ENCODE results near the gene TBC1D10A. TPM values are rescaled to one million over a fixed set of nuclear protein-coding genes. Genes with fewer than 3 reads are reported as not detected.

The TBC1D10A gene
- total RNA-seq, 1 donor from 2014 or later = 5.8 TPM

- Histone ChIP-seq H3K36me3 (no peaks in the 10 kb centered on the region), H3K27ac (replicated peaks) (no peak overlapping the region), H3K9me3 (replicated peaks) (no peaks in the 10 kb centered on the region), H3K27me3 (ENCODE audit: low read depth) (peaks cover 53% of the 10 kb centered on the region), H3K4me3 (no peak overlapping the region), H3K4me1 (peaks cover 28% of the 10 kb centered on the region)
- no peak for TF ChIP-seq CTCF (IDR thresholded peaks at IDR 0.05; ENCODE audit: borderline replicate concordance)
- intact Hi-C loops (cut with micrococcal nuclease) = no loop called here
- no peak for DNase-seq
These were observed 72.4 kb downstream of the TBC1D10A start for GRCh38 chr22:30254314-30254713.

- Histone ChIP-seq H3K27ac (replicated peaks) (peak overlapping the region; percentile 45), H3K27me3 (ENCODE audit: low read depth) (peaks cover 61% of the 10 kb centered on the region), H3K36me3 (no peaks in the 10 kb centered on the region), H3K4me1 (peaks cover 37% of the 10 kb centered on the region), H3K4me3 (peak overlapping the region; percentile 9), H3K9me3 (replicated peaks) (no peaks in the 10 kb centered on the region)
- TF ChIP-seq CTCF (IDR thresholded peaks at IDR 0.05; ENCODE audit: borderline replicate concordance) = no peak
- peak; percentile 78 for DNase-seq
- intact Hi-C loops (cut with micrococcal nuclease) = loop anchor here (2.0 kb wide), 1 partner anchor 145 kb away; no protein-coding TSS in a partner anchor
These were observed 73.4 kb downstream of the TBC1D10A start for GRCh38 chr22:30253205-30253852.

- H3K27ac ChIP-seq (replicated peaks) = peak overlapping the region; percentile 45
- peak overlapping the region; percentile 9 for H3K4me3 ChIP-seq
- DNase-seq = no peak
- no peak for TF ChIP-seq CTCF (IDR thresholded peaks at IDR 0.05; ENCODE audit: borderline replicate concordance)
- peaks cover 64% of the 10 kb centered on the region for H3K27me3 ChIP-seq (ENCODE audit: low read depth)
- intact Hi-C loops (cut with micrococcal nuclease) = loop anchor here (2.0 kb wide), 1 partner anchor 144 kb away; no protein-coding TSS in a partner anchor
- H3K36me3 ChIP-seq = no peaks in the 10 kb centered on the region
- H3K9me3 ChIP-seq (replicated peaks) = no peaks in the 10 kb centered on the region
- peaks cover 37% of the 10 kb centered on the region for H3K4me1 ChIP-seq
These were observed 74.1 kb downstream of the TBC1D10A start for GRCh38 chr22:30252411-30253204.

GRCh38 chr22:30251711-30252110 lies 75.0 kb downstream of the TBC1D10A start:
- H3K4me3 ChIP-seq = no peak overlapping the region
- peaks cover 65% of the 10 kb centered on the region for H3K27me3 ChIP-seq (ENCODE audit: low read depth)
- intact Hi-C loops (cut with micrococcal nuclease) = loop anchor here (2.0 kb wide), 1 partner anchor 143 kb away; no protein-coding TSS in a partner anchor
- TF ChIP-seq CTCF (IDR thresholded peaks at IDR 0.05; ENCODE audit: borderline replicate concordance) = no peak
- H3K36me3 ChIP-seq = no peaks in the 10 kb centered on the region
- H3K4me1 ChIP-seq = peaks cover 41% of the 10 kb centered on the region
- H3K27ac ChIP-seq (replicated peaks) = peak overlapping the region; percentile 45
- no peaks in the 10 kb centered on the region for H3K9me3 ChIP-seq (replicated peaks)
- DNase-seq = peak; percentile 45

GRCh38 chr22:30250661-30251267 lies 76.0 kb downstream of the TBC1D10A start:
- Histone ChIP-seq H3K9me3 (replicated peaks) (no peaks in the 10 kb centered on the region), H3K27me3 (ENCODE audit: low read depth) (peaks cover 74% of the 10 kb centered on the region), H3K36me3 (no peaks in the 10 kb centered on the region), H3K27ac (replicated peaks) (peak overlapping the region; percentile 31), H3K4me1 (peaks cover 42% of the 10 kb centered on the region), H3K4me3 (no peak overlapping the region)
- no peak for TF ChIP-seq CTCF (IDR thresholded peaks at IDR 0.05; ENCODE audit: borderline replicate concordance)
- intact Hi-C loops (cut with micrococcal nuclease) = no loop called here
- DNase-seq = no peak
